Mesendoderm (in vitro differentiated cells): Measurements from ENCODE around the gene IGLON5.

Experiments used
- DNase-seq: peaks from one replicate; pipeline ENCODE4 v3.0.0; 2013
- H2AK5ac ChIP-seq: 2 replicates; pipeline ENCODE4 v1.6.1; 2013; ENCODE audit warnings: low read length, inconsistent platforms
- H2BK120ac ChIP-seq: 2 replicates; pipeline ENCODE4 v1.6.1; 2013; ENCODE audit warnings: low read depth, mild to moderate bottlenecking, low read length, moderate library complexity, mixed read lengths
- H2BK15ac ChIP-seq: replicated peaks from 2 replicates; pipeline ENCODE4 v1.6.1; 2013; ENCODE audit warnings: low read depth, mild to moderate bottlenecking, moderate library complexity
- H2BK5ac ChIP-seq: 2 replicates; pipeline ENCODE4 v1.6.1; 2013; ENCODE audit warnings: low read length, inconsistent platforms
- H3K18ac ChIP-seq: 2 replicates; pipeline ENCODE4 v1.6.1; 2013; ENCODE audit warnings: mild to moderate bottlenecking, low read length, mixed read lengths
- H3K23ac ChIP-seq: one replicate; pipeline ENCODE4 v1.6.1; 2013; ENCODE audit warnings: low read length
- H3K27ac ChIP-seq: 2 replicates; pipeline ENCODE4 v1.5.1; 2013; ENCODE audit warnings: low read depth, mild to moderate bottlenecking, inconsistent platforms, low read length, moderate library complexity
- H3K27me3 ChIP-seq: 2 replicates; pipeline ENCODE4 v1.6.1; 2013; ENCODE audit warnings: low read length, control low read depth, mild to moderate bottlenecking, inconsistent platforms; ENCODE audit not compliant: insufficient read depth, poor library complexity
- H3K36me3 ChIP-seq: 2 replicates; pipeline ENCODE4 v1.6.1; 2013; ENCODE audit warnings: low read length, inconsistent platforms; ENCODE audit not compliant: control insufficient read depth, insufficient read depth
- H3K4ac ChIP-seq: one replicate; pipeline ENCODE4 v1.6.1; 2013; ENCODE audit warnings: low read depth, mild to moderate bottlenecking, low read length, moderate library complexity
- H3K4me1 ChIP-seq: 2 replicates; pipeline ENCODE4 v1.6.1; 2013; ENCODE audit warnings: low read depth, low read length, inconsistent platforms; ENCODE audit not compliant: control insufficient read depth
- H3K4me2 ChIP-seq: 2 replicates; pipeline ENCODE4 v1.6.1; 2013; ENCODE audit warnings: low read length
- H3K4me3 ChIP-seq: 2 replicates; pipeline ENCODE4 v1.5.1; 2013; ENCODE audit warnings: mild to moderate bottlenecking, low read length
- H3K56ac ChIP-seq: one replicate; pipeline ENCODE4 v1.6.1; 2013; ENCODE audit warnings: low read length
- H3K79me1 ChIP-seq: 2 replicates; pipeline ENCODE4 v1.6.1; 2013; ENCODE audit warnings: low read length, inconsistent platforms
- H3K79me2 ChIP-seq: 2 replicates; pipeline ENCODE4 v1.6.1; 2013; ENCODE audit warnings: mild to moderate bottlenecking, low read length; ENCODE audit not compliant: control insufficient read depth, insufficient read depth
- H3K9ac ChIP-seq: 2 replicates; pipeline ENCODE4 v1.6.1; 2013; ENCODE audit warnings: low read length, inconsistent platforms
- H4K5ac ChIP-seq: one replicate; pipeline ENCODE4 v1.6.1; 2013; ENCODE audit warnings: low read length
- H4K8ac ChIP-seq: one replicate; pipeline ENCODE4 v1.6.1; 2013; ENCODE audit warnings: low read depth, mild to moderate bottlenecking, control low read depth, low read length, moderate library complexity
- WGBS: extraction: QIAGEN DNeasy Blood & Tissue Kit; methylation state at CpG from one replicate; pipeline ENCODE4 v1.1.7; 2013; ENCODE audit warnings: low lambda C conversion rate, missing lambda C conversion rate; ENCODE audit not compliant: insufficient coverage; ENCODE audit errors: extremely low coverage; 5-methylcytosine and 5-hydroxymethylcytosine counted together

IGLON5 gene

DNA sequence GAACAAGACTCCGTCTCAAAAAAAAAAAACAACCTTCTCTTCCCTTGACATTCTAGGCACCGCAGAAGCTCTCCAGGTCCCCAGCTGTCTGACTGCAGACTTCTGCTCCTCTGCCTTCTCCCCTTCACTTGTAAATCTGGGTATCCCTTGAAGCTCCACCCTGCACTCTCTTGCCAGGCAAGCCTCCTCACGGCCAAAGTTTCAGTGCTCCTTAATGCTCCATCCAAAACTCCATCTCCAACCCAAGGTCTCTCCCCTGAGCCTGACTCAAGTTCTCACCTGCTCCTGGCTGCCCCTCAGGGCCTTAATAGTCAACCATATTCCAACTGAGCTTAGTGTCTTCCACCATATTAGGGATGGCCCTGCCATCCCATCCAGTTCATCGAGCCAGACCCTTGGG is 58.8 kb downstream of the IGLON5 start:
- Histone ChIP-seq H3K4me3 (no peak overlapping the region), H3K36me3 (no peaks in the 10 kb centered on the region), H3K4ac (no peak overlapping the region), H2BK120ac (no peak overlapping the region), H3K56ac (no peak overlapping the region), H3K9ac (no peak overlapping the region), H4K5ac (no peak overlapping the region), H3K23ac (no peak overlapping the region), H3K27me3 (no peaks in the 10 kb centered on the region), H3K27ac (no peak overlapping the region), H3K4me1 (peaks cover 7% of the 10 kb centered on the region), H3K18ac (no peak overlapping the region), H2AK5ac (no peak overlapping the region), H3K79me1 (peaks cover 2% of the 10 kb centered on the region), H2BK5ac (no peak overlapping the region), H3K4me2 (no peak overlapping the region), H2BK15ac (no peak overlapping the region), H4K8ac (no peak overlapping the region), H3K79me2 (no peaks in the 10 kb centered on the region)
- WGBS, result no CpG with 5 or more reads among the region's 4 CpGs
- DNase-seq, result no peak

DNA sequence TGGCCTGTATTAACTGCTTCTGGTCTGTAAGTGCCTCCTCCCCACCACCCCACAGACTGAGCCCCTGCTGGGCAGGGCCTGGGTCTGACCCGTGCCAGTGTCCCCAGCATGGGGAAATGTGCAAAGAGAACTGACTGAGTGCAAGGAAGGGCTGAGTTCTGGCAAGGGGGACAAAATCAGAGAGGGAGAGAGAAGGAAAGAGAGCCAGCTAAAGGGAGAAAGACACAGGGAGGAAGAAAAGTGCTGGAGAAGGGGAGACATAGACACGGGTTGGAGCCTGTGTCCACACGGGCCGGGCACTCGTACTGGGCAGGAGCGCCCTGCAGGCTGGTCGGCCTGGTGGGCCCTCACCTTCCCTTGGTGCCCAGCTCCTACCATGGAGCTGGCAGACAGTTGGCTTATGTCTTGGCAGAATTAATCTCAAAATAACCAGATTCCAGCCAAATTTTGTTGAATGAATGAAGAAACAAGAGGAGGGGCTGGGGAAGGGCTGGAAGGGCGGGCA is 59.8 kb downstream of the IGLON5 start:
- no peak overlapping the region for H3K56ac ChIP-seq
- H3K9ac ChIP-seq, result no peak overlapping the region
- no peak for DNase-seq
- peaks cover 2% of the 10 kb centered on the region for H3K79me1 ChIP-seq
- no peaks in the 10 kb centered on the region for H3K36me3 ChIP-seq
- no peak overlapping the region for H3K4me3 ChIP-seq
- peaks cover 6% of the 10 kb centered on the region for H3K4me1 ChIP-seq
- H3K23ac ChIP-seq, result no peak overlapping the region
- no peak overlapping the region for H3K4me2 ChIP-seq
- H3K79me2 ChIP-seq, result no peaks in the 10 kb centered on the region
- H4K5ac ChIP-seq, result no peak overlapping the region
- no peak overlapping the region for H2AK5ac ChIP-seq
- no peak overlapping the region for H4K8ac ChIP-seq
- H3K18ac ChIP-seq, result no peak overlapping the region
- H2BK5ac ChIP-seq, result no peak overlapping the region
- no peak overlapping the region for H3K4ac ChIP-seq
- H2BK120ac ChIP-seq, result no peak overlapping the region
- WGBS, result no CpG with 5 or more reads among the region's 8 CpGs
- H3K27ac ChIP-seq, result no peak overlapping the region
- H3K27me3 ChIP-seq, result no peaks in the 10 kb centered on the region
- no peak overlapping the region for H2BK15ac ChIP-seq

DNA sequence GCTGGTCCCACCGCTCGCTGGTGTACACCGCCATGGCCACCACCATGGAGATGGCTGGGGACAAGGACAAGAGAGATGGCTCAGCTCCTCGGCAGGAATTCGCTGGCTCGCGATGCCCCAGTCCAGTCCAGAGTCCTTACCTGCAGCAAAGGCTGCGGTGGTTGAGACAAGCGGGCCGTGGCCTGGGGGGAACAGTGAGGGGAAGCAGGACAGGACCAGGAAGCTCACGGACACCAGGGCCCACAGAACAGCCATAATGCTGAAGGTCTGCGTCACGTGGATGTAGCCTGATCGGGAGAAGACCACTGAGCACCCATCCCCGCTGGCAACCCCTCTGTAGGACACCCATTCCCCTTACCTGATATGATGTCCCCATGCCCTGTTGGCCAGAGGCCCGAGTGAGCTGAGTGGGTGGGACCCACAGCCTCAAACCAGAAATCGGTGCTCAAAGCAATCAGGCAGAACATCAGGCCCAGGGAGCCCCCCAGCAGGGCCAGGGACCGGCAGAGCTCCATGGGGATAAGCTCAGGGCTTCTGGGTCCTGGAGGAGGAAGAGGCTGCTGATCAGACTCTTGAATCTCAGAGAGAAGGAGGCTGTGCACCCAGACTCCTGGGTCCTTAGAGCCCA is 60.7 kb downstream of the IGLON5 start:
- Histone ChIP-seq H4K8ac (no peak overlapping the region), H3K27ac (no peak overlapping the region), H2BK120ac (no peak overlapping the region), H3K36me3 (no peaks in the 10 kb centered on the region), H3K79me1 (peaks cover 2% of the 10 kb centered on the region), H4K5ac (no peak overlapping the region), H3K18ac (no peak overlapping the region), H3K23ac (no peak overlapping the region), H3K4me3 (no peak overlapping the region), H3K9ac (no peak overlapping the region), H3K27me3 (no peaks in the 10 kb centered on the region), H2BK15ac (no peak overlapping the region), H3K4me2 (no peak overlapping the region), H3K4ac (no peak overlapping the region), H2BK5ac (no peak overlapping the region), H2AK5ac (no peak overlapping the region), H3K79me2 (no peaks in the 10 kb centered on the region), H3K56ac (peak overlapping the region; percentile 5), H3K4me1 (peaks cover 6% of the 10 kb centered on the region)
- no peak for DNase-seq
- WGBS, result no CpG with 5 or more reads among the region's 18 CpGs

GRCh38 chr19:51372649-51373504 is 61.4 kb downstream of the IGLON5 start, which contains the start of gene NKG7:
TSS of gene NKG7 (minus strand) at chr19:51372654. CDS start at chr19:51372535, 119 bp downstream.
- no peak within 1 kb of the TSS for H3K4ac ChIP-seq
- H3K27me3 ChIP-seq, result no peaks in the 10 kb centered on the region
- H3K36me3 ChIP-seq, result no peaks in the 10 kb centered on the region
- peaks cover 2% of the 10 kb centered on the region for H3K79me1 ChIP-seq
- H2BK15ac ChIP-seq, result no peak within 1 kb of the TSS
- H3K23ac ChIP-seq, result no peak within 1 kb of the TSS
- no peak within 1 kb of the TSS for H3K4me2 ChIP-seq
- H2BK5ac ChIP-seq, result no peak within 1 kb of the TSS
- peak within 1 kb of the TSS; percentile 5 for H3K56ac ChIP-seq
- H2BK120ac ChIP-seq, result no peak within 1 kb of the TSS
- peaks cover 6% of the 10 kb centered on the region for H3K4me1 ChIP-seq
- H3K79me2 ChIP-seq, result no peaks in the 10 kb centered on the region
- no peak within 1 kb of the TSS for H3K9ac ChIP-seq
- H3K18ac ChIP-seq, result no peak within 1 kb of the TSS
- no peak for DNase-seq
- H3K4me3 ChIP-seq, result no peak within 1 kb of the TSS
- no peak within 1 kb of the TSS for H4K5ac ChIP-seq
- no peak within 1 kb of the TSS for H4K8ac ChIP-seq
- no peak within 1 kb of the TSS for H3K27ac ChIP-seq
- no CpG with 5 or more reads among the region's 9 CpGs for WGBS
- H2AK5ac ChIP-seq, result no peak within 1 kb of the TSS

GRCh38 chr19:51375504-51376221 is 64.2 kb downstream of the IGLON5 start:
- Histone ChIP-seq H3K4me1 (no peaks in the 10 kb centered on the region), H3K79me1 (no peaks in the 10 kb centered on the region), H3K9ac (no peak overlapping the region), H3K4me3 (no peak overlapping the region), H3K27ac (no peak overlapping the region), H3K36me3 (no peaks in the 10 kb centered on the region), H3K79me2 (no peaks in the 10 kb centered on the region), H3K4ac (no peak overlapping the region), H3K23ac (no peak overlapping the region), H2BK120ac (no peak overlapping the region), H3K18ac (no peak overlapping the region), H3K27me3 (no peaks in the 10 kb centered on the region), H2BK5ac (no peak overlapping the region), H3K4me2 (no peak overlapping the region), H4K8ac (no peak overlapping the region), H2AK5ac (no peak overlapping the region), H3K56ac (no peak overlapping the region), H4K5ac (no peak overlapping the region), H2BK15ac (no peak overlapping the region)
- DNase-seq, result no peak
- no CpG with 5 or more reads among the region's 11 CpGs for WGBS
